ENCODE measurements around the gene TUFM.
"Not testable (repeated sequence)": the region's sequence is repeated elsewhere in the genome, so short reads cannot be mapped to it uniquely, and the experiment has no call there.

The TUFM gene

GRCh38 chr16:28839004-28839639 is 7.0 kb downstream of the TUFM start:
- no peak for DNase-seq (ENCODE audit: low read depth in 2 of 2)

- DNase-seq (ENCODE audit: low read depth in 2 of 2): no peak
Observed at GRCh38 chr16:28838558-28838918, 7.6 kb downstream of the TUFM start.

GRCh38 chr16:28837672-28838557 is 8.2 kb downstream of the TUFM start:
- DNase-seq (ENCODE audit: low read depth in 2 of 2): no peak

GRCh38 chr16:28836761-28837064 is 9.4 kb downstream of the TUFM start:
- no peak for DNase-seq (ENCODE audit: low read depth in 2 of 2)

- no peak for DNase-seq (ENCODE audit: low read depth in 2 of 2)
Observed at GRCh38 chr16:28835864-28836760, 10.0 kb downstream of the TUFM start.

GRCh38 chr16:28834873-28835863 is 11.0 kb downstream of the TUFM start:
- no peak for DNase-seq (ENCODE audit: low read depth in 2 of 2)

GRCh38 chr16:28834349-28834748 is 11.8 kb downstream of the TUFM start:
- no peak for DNase-seq (ENCODE audit: low read depth in 2 of 2)

- no peak for DNase-seq (ENCODE audit: low read depth in 2 of 2)
Observed at GRCh38 chr16:28830531-28830930, 15.6 kb downstream of the TUFM start.

- DNase-seq (ENCODE audit: low read depth in 2 of 2): no peak
Observed at GRCh38 chr16:28829747-28830146, 16.4 kb downstream of the TUFM start.

- DNase-seq (ENCODE audit: low read depth in 2 of 2): no peak
Observed at GRCh38 chr16:28826141-28826540, 20.0 kb downstream of the TUFM start.

GRCh38 chr16:28824717-28824973 is 21.5 kb downstream of the TUFM start:
- DNase-seq (ENCODE audit: low read depth in 2 of 2): no peak

- DNase-seq (ENCODE audit: low read depth in 2 of 2): peak; percentile 95 to 98
Observed at GRCh38 chr16:28823873-28824716, 22.1 kb downstream of the TUFM start.

GRCh38 chr16:28823291-28823872 is 22.8 kb downstream of the TUFM start:
- DNase-seq (ENCODE audit: low read depth in 2 of 2): peak in 1 of 2 donors; percentile 14

GRCh38 chr16:28822520-28823290 is 23.4 kb downstream of the TUFM start, which contains the start of gene ATXN2L:
Gene ATXN2L (plus strand): TSS chr16:28822999. CDS start chr16:28823260, 261 bp downstream.
- DNase-seq (ENCODE audit: low read depth in 2 of 2): peak; percentile 93 to 95

- DNase-seq (ENCODE audit: low read depth in 2 of 2): no peak
Observed at GRCh38 chr16:28821874-28822519, 24.2 kb downstream of the TUFM start.

GRCh38 chr16:28820546-28820945 is 25.6 kb downstream of the TUFM start:
- not testable (repeated sequence) for DNase-seq (ENCODE audit: low read depth in 2 of 2)

GRCh38 chr16:28820016-28820415 is 26.1 kb downstream of the TUFM start:
- DNase-seq (ENCODE audit: low read depth in 2 of 2): no peak

GRCh38 chr16:28807445-28808120 is 38.6 kb downstream of the TUFM start:
- DNase-seq (ENCODE audit: low read depth in 2 of 2): not testable (repeated sequence)

Measured in stimulated activated CD8-positive, alpha-beta memory T cell treated with anti-CD3 and anti-CD28 coated beads, Interleukin-15, amount 100 ng/mL, for 48 hours (primary cell).